AG04449 (cell line): ENCODE data around the gene GDI1.
A peak's percentile ranks its signal among the peaks of the same experiment; 100 is the strongest.

Experiments used
- CTCF ChIA-PET: fragments of 350-600 bp; formaldehyde crosslinking; extraction: SDS; loops from one replicate; lab custom pipeline; 2021; ENCODE audit warnings: antibody characterized with exemption; lab: Yijun Ruan, JAX
- POLR2A ChIA-PET: fragments of 400-600, 350-600 bp; formaldehyde crosslinking; extraction: SDS; loops from one replicate; lab custom pipeline; 2020; ENCODE audit warnings: antibody characterized with exemption, inconsistent platforms; lab: Yijun Ruan, JAX
- DNase-seq: peaks from one replicate; pipeline ENCODE4 v3.0.0-alpha.2; 2010; ENCODE audit warnings: low read depth, low spot score
- H3K4me3 ChIP-seq: 2 replicates; pipeline ENCODE4 v1.5.1; 2011; ENCODE audit warnings: low read depth, mild to moderate bottlenecking, control low read depth, low read length
- CTCF ChIP-seq: IDR thresholded peaks from one replicate; pipeline ENCODE4 v1.5.1; 2011; ENCODE audit warnings: mild to moderate bottlenecking, moderate library complexity, low read length, control low read depth, inconsistent platforms; ENCODE audit not compliant: insufficient read depth; ENCODE audit errors: missing control alignments

GDI1 gene

GRCh38 chrX:154420402-154420756 lies 16.6 kb upstream of the GDI1 start:
- no peak for TF ChIP-seq CTCF
- H3K4me3 ChIP-seq: no peak overlapping the region
- ChIA-PET POLR2A (no interaction called here), CTCF (interaction anchor here (0.8 kb wide), 1 partner anchor 9 kb away, joined by 3 read pairs; no protein-coding TSS in a partner anchor)
- no peak for DNase-seq

DNA sequence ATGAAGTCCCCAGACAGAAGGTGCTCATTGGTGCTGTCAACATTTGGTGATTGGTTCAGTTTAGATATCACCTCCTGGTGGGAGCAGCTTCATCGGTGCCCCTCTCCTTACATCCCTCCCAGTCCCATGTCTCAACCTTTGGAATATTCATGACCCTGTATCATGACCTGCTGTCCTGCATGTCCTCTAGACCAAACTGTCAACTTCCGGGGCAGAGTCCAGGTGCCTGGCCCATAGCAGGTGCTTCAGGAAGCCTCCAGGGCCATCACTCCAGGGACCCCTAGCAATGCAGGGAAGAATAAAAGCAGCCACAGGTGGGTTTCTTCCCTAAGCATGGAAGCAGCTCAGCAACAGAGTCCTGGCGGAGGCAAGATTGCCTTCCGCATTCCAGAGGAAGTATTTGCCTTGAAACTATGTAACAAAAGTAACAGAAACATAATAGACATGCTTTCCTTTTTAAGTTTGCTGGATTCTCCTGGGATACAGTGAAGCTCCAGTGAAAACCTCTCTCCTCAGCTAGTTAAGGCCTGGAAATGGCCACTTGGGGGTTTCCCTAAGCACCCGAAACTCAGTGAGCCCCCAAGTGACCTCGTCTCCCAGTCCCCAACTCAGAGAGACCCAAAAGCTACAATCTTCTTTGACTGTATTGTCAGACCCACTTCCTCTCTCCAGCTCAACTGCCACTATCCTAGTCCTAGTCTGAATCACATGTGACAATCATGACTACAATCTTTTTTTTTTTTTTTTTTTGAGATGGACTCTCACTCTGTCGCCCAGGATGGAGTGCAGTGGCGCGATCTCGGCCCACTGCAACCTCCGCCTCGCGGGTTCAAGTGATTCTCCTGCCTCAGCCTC lies 9.8 kb upstream of the GDI1 start:
- POLR2A ChIA-PET: no interaction called here
- DNase-seq: no peak

GRCh38 chrX:154428176-154429171 lies 8.5 kb upstream of the GDI1 start, which contains the start of gene ATP6AP1:
TSS of gene ATP6AP1 (plus strand) at chrX:154428677. CDS start at chrX:154428693, 16 bp downstream.
- H3K4me3 ChIP-seq: peak within 1 kb of the TSS; percentile 68
- TF ChIP-seq CTCF: no peak
- CTCF ChIA-PET: interaction anchor here (0.7 to 1.2 kb wide), 4 partner anchors 18 to 108 kb away, joined by 3 read pairs; no protein-coding TSS in a partner anchor
- DNase-seq: peak; percentile 41
- POLR2A ChIA-PET: interaction anchor here (0.8 kb wide), 1 partner anchor 31 kb away, joined by 5 read pairs; the partner anchor contains the start of gene RPL10

More for the DNA sequence above, 9.8 kb upstream of the GDI1 start:
- CTCF ChIA-PET: interaction anchor here (1.0 kb wide), 1 partner anchor 18 kb away, joined by 3 read pairs; no protein-coding TSS in a partner anchor
- no peak overlapping the region for H3K4me3 ChIP-seq
- TF ChIP-seq CTCF: no peak

DNA sequence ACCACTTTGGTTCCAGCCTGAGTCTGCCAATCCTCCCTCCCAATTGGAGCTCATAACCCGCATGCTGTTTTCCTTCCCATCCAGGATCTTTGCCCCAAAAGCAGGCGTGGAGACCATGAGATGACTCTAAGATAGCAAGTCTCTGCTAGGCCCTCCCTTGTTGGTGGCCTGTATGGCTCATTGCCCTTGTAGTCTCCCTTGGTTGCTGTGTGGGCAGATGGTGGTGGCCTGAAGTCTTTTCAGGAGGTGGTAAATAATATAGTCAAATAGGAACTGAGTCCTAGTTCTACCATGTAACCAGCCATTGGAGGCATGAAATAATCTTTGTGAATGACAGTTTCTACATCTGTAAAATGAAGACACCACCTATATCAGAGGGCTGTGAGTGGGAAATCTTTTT lies 7.2 kb upstream of the GDI1 start:
- ChIA-PET CTCF (interaction anchor here (0.9 to 1.2 kb wide), 3 partner anchors 20 to 103 kb away, joined by 3 read pairs; no protein-coding TSS in a partner anchor), POLR2A (no interaction called here)
- DNase-seq: no peak
- H3K4me3 ChIP-seq: peak overlapping the region; percentile 68
- no peak for TF ChIP-seq CTCF

GRCh38 chrX:154430479-154430878 lies 6.5 kb upstream of the GDI1 start:
- no peak for TF ChIP-seq CTCF
- ChIA-PET POLR2A (interaction anchor here (1.2 kb wide), 1 partner anchor 60 kb away, joined by 4 read pairs; the partner anchor contains the start of gene SLC10A3), CTCF (interaction anchor here (1.2 kb wide), 1 partner anchor 22 kb away, joined by 3 read pairs; no protein-coding TSS in a partner anchor)
- no peak for DNase-seq
- no peak overlapping the region for H3K4me3 ChIP-seq
